HCT116 (cell line): ENCODE results near the gene SLC1A4.

Source experiments
- ELF1 ChIP-seq: IDR thresholded peaks from 2 replicates; pipeline ENCODE4 v1.6.1; 2012; ENCODE audit warnings: low read depth, borderline replicate concordance
- EZH2 ChIP-seq: fragments of 200-600 bp; sonication (generic); IDR thresholded peaks from 2 replicates; pipeline ENCODE4 v1.6.1; 2017; ENCODE audit warnings: antibody characterized with exemption, mixed run types
- EZH2phosphoT487 ChIP-seq: fragments of 200-600 bp; IDR thresholded peaks from 2 replicates; pipeline ENCODE4 v1.6.1; 2018; ENCODE audit warnings: antibody characterized with exemption, borderline replicate concordance
- POLR2A ChIP-seq: IDR thresholded peaks from 2 replicates; pipeline ENCODE4 v1.7.0; 2011; ENCODE audit warnings: borderline replicate concordance; ENCODE audit not compliant: insufficient read depth, insufficient read length; ENCODE audit errors: extremely low read depth
- POLR2AphosphoS5 ChIP-seq: IDR thresholded peaks from 2 replicates; pipeline ENCODE4 v1.6.1; 2011; ENCODE audit warnings: mild to moderate bottlenecking, low read depth, low read length, moderate library complexity
- RAD21 ChIP-seq: IDR thresholded peaks from 2 replicates; pipeline ENCODE4 v1.6.1; 2012; ENCODE audit warnings: low read depth, mild to moderate bottlenecking
- SIN3A ChIP-seq: IDR thresholded peaks from 2 replicates; pipeline ENCODE4 v1.6.1; 2012; ENCODE audit warnings: low read depth
- SP1 ChIP-seq: IDR thresholded peaks from 2 replicates; pipeline ENCODE4 v1.6.1; 2012; ENCODE audit warnings: low read depth
- ZFX ChIP-seq: fragments of 450-650 bp; IDR thresholded peaks from 2 replicates; pipeline ENCODE4 v1.6.1; 2017
- TF ChIP-seq, protein P1 (sequence below), 3 experiments: fragments of 200-600 bp in 1 of 3; sonication (generic) in 1 of 3; IDR thresholded peaks in 2 of 3; conservative IDR thresholded peaks in 1 of 3; 2 replicates each; pipeline ENCODE4 v1.5.1; 2012 to 2017; ENCODE audit warnings: low read depth in 2 of 3, low read length in 2 of 3, antibody characterized with exemption in 1 of 3, borderline replicate concordance in 1 of 3, control low read depth in 1 of 3, mild to moderate bottlenecking in 1 of 3, mixed read lengths in 1 of 3, mixed run types in 1 of 3, moderate library complexity in 1 of 3; ENCODE audit not compliant: insufficient read depth in 1 of 3
- TF ChIP-seq, protein P2 (sequence below): IDR thresholded peaks from 2 replicates; pipeline ENCODE4 v1.6.1; 2012; ENCODE audit warnings: low read depth
- TF ChIP-seq, protein P3 (sequence below): IDR thresholded peaks from 2 replicates; pipeline ENCODE4 v1.6.1; 2012

DNA sequence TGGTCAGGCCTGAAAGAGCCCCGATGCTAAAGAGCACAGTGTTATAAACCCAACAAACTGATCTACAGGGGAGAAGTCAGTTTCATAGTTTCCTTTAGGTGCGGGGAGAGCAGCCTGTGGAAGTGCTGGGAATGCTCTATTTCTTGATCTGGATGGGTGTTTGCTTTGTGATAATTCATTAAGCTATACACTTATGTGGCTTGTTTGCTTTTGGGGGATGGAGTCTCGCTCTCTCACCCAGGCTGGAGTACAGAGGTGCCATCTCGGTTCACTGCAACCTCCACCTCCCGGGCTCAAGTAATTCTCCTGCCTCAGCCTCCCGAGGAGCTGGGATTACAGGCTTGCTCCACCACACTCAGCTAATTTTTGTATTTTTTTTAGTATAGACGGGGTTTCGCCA is 37.0 kb downstream of the SLC1A4 start:
- TF ChIP-seq, protein P1, sequence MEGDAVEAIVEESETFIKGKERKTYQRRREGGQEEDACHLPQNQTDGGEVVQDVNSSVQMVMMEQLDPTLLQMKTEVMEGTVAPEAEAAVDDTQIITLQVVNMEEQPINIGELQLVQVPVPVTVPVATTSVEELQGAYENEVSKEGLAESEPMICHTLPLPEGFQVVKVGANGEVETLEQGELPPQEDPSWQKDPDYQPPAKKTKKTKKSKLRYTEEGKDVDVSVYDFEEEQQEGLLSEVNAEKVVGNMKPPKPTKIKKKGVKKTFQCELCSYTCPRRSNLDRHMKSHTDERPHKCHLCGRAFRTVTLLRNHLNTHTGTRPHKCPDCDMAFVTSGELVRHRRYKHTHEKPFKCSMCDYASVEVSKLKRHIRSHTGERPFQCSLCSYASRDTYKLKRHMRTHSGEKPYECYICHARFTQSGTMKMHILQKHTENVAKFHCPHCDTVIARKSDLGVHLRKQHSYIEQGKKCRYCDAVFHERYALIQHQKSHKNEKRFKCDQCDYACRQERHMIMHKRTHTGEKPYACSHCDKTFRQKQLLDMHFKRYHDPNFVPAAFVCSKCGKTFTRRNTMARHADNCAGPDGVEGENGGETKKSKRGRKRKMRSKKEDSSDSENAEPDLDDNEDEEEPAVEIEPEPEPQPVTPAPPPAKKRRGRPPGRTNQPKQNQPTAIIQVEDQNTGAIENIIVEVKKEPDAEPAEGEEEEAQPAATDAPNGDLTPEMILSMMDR (IDR thresholded peaks at IDR 0.05 in 2 of 3, conservative IDR thresholded peaks at IDR 0.05 in 1 of 3; ENCODE audit: borderline replicate concordance in 1 of 3, insufficient read depth in 1 of 3, low read depth in 2 of 3, low read length in 2 of 3) = no peak
- TF ChIP-seq EZH2 (no peak), POLR2A (no peak), ZFX (no peak), ELF1 (no peak), SIN3A (no peak), RAD21 (no peak), EZH2phosphoT487 (no peak), SP1 (no peak), POLR2AphosphoS5 (no peak)
- TF ChIP-seq, protein P2, sequence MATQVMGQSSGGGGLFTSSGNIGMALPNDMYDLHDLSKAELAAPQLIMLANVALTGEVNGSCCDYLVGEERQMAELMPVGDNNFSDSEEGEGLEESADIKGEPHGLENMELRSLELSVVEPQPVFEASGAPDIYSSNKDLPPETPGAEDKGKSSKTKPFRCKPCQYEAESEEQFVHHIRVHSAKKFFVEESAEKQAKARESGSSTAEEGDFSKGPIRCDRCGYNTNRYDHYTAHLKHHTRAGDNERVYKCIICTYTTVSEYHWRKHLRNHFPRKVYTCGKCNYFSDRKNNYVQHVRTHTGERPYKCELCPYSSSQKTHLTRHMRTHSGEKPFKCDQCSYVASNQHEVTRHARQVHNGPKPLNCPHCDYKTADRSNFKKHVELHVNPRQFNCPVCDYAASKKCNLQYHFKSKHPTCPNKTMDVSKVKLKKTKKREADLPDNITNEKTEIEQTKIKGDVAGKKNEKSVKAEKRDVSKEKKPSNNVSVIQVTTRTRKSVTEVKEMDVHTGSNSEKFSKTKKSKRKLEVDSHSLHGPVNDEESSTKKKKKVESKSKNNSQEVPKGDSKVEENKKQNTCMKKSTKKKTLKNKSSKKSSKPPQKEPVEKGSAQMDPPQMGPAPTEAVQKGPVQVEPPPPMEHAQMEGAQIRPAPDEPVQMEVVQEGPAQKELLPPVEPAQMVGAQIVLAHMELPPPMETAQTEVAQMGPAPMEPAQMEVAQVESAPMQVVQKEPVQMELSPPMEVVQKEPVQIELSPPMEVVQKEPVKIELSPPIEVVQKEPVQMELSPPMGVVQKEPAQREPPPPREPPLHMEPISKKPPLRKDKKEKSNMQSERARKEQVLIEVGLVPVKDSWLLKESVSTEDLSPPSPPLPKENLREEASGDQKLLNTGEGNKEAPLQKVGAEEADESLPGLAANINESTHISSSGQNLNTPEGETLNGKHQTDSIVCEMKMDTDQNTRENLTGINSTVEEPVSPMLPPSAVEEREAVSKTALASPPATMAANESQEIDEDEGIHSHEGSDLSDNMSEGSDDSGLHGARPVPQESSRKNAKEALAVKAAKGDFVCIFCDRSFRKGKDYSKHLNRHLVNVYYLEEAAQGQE = no peak
- TF ChIP-seq, protein P3, sequence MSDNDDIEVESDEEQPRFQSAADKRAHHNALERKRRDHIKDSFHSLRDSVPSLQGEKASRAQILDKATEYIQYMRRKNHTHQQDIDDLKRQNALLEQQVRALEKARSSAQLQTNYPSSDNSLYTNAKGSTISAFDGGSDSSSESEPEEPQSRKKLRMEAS = no peak
